WTC11 (cell line): ENCODE measurements around the gene ERC2. TPM values are rescaled to one million over a fixed set of nuclear protein-coding genes. Genes with fewer than 3 reads are reported as not detected.

Experiments used
- ATAC-seq: fragments of 200-7000 bp; cut with Tn5 transposase; 2 replicates; pipeline ENCODE4 v1.10.0; 2021; ENCODE audit warnings: mild to moderate bottlenecking, moderate library complexity
- CTCF ChIA-PET: fragments of 300-600 bp; sonication (Branson Sonifier 250); formaldehyde crosslinking; loops from one replicate; lab custom pipeline; 2021; ENCODE audit warnings: antibody characterized with exemption; lab: Charles Lee
- POLR2A ChIA-PET: fragments of 350-600 bp; sonication (Branson Sonifier 250); formaldehyde crosslinking; loops from one replicate; lab custom pipeline; 2021; ENCODE audit warnings: antibody characterized with exemption; lab: Charles Lee
- DNase-seq: peaks from one replicate; pipeline ENCODE4 v3.0.0; 2021; ENCODE audit warnings: low spot score
- H3K27ac Mint-ChIP-seq: 2 replicates; pipeline ENCODE4 v1.8.0; 2021; ENCODE audit warnings: mixed read lengths
- H3K27me3 Mint-ChIP-seq: 2 replicates; pipeline ENCODE4 v1.8.0; 2021; ENCODE audit warnings: low read depth, mild to moderate bottlenecking, moderate library complexity, mixed read lengths
- H3K36me3 Mint-ChIP-seq: 2 replicates; pipeline ENCODE4 v1.8.0; 2021; ENCODE audit warnings: mixed read lengths
- H3K4me1 Mint-ChIP-seq: 2 replicates; pipeline ENCODE4 v1.8.0; 2022; ENCODE audit warnings: mixed read lengths
- H3K4me3 Mint-ChIP-seq: 2 replicates; pipeline ENCODE4 v1.8.0; 2021; ENCODE audit warnings: mild to moderate bottlenecking, moderate library complexity, mixed read lengths
- H3K9me3 Mint-ChIP-seq: 2 replicates; pipeline ENCODE4 v1.8.0; 2021; ENCODE audit warnings: mixed read lengths
- CBFB ChIP-seq: sonication (generic); formaldehyde crosslinking; IDR thresholded peaks from 2 replicates; pipeline ENCODE4 v1.8.1; 2022; ENCODE audit warnings: mild to moderate bottlenecking, low read depth, missing genetic modification reagents
- CREB1 ChIP-seq: sonication (generic); formaldehyde crosslinking; IDR thresholded peaks from 2 replicates; pipeline ENCODE4 v1.8.0; 2023; ENCODE audit warnings: mild to moderate bottlenecking, missing genetic modification reagents
- ELF4 ChIP-seq: sonication (generic); formaldehyde crosslinking; IDR thresholded peaks from 2 replicates; pipeline ENCODE4 v1.8.1; 2022; ENCODE audit warnings: low read depth, mild to moderate bottlenecking, moderate library complexity, missing genetic modification reagents
- ETV6 ChIP-seq: sonication (generic); formaldehyde crosslinking; IDR thresholded peaks from 2 replicates; pipeline ENCODE4 v1.8.1; 2022; ENCODE audit warnings: mild to moderate bottlenecking, missing genetic modification reagents
- FOXJ3 ChIP-seq: sonication (generic); formaldehyde crosslinking; IDR thresholded peaks from 2 replicates; pipeline ENCODE4 v1.9.0; 2021; ENCODE audit warnings: missing genetic modification reagents, mild to moderate bottlenecking, borderline replicate concordance
- FOXP1 ChIP-seq: sonication (generic); formaldehyde crosslinking; IDR thresholded peaks from 2 replicates; pipeline ENCODE4 v1.8.0; 2022; ENCODE audit warnings: missing genetic modification reagents, mild to moderate bottlenecking, moderate library complexity, borderline replicate concordance
- GTF2I ChIP-seq: fragments of 250-450 bp; sonication (Bioruptor Pico); conservative IDR thresholded peaks from 2 replicates; pipeline ENCODE4 v1.4.0; 2021; ENCODE audit warnings: mild to moderate bottlenecking
- IRF2 ChIP-seq: sonication (generic); formaldehyde crosslinking; IDR thresholded peaks from 2 replicates; pipeline ENCODE4 v1.8.0; 2022; ENCODE audit warnings: low read depth, missing genetic modification reagents, borderline replicate concordance
- MAX ChIP-seq: sonication (generic); formaldehyde crosslinking; IDR thresholded peaks from 2 replicates; pipeline ENCODE4 v1.8.0; 2022; ENCODE audit warnings: mild to moderate bottlenecking, missing genetic modification reagents
- NFATC4 ChIP-seq: fragments of 250-450 bp; sonication (Bioruptor Pico); IDR thresholded peaks from 2 replicates; pipeline ENCODE4 v1.9.0; 2021; ENCODE audit warnings: mild to moderate bottlenecking
- RORB ChIP-seq: fragments of 250-450 bp; sonication (Bioruptor Pico); IDR thresholded peaks from 2 replicates; pipeline ENCODE4 v1.9.0; 2021; ENCODE audit warnings: mild to moderate bottlenecking
- SOX15 ChIP-seq: fragments of 250-450 bp; sonication (Bioruptor Pico); IDR thresholded peaks from 2 replicates; pipeline ENCODE4 v1.9.0; 2021; ENCODE audit warnings: mild to moderate bottlenecking
- TCF7 ChIP-seq: sonication (generic); formaldehyde crosslinking; IDR thresholded peaks from 2 replicates; pipeline ENCODE4 v1.8.0; 2022; ENCODE audit warnings: mild to moderate bottlenecking, low read depth, missing genetic modification reagents, moderate library complexity
- ZNF138 ChIP-seq: sonication (generic); formaldehyde crosslinking; conservative IDR thresholded peaks from 2 replicates; pipeline ENCODE4 v1.8.1; 2022; ENCODE audit warnings: mild to moderate bottlenecking, moderate library complexity, missing genetic modification reagents
- ZNF232 ChIP-seq: sonication (generic); formaldehyde crosslinking; IDR thresholded peaks from 2 replicates; pipeline ENCODE4 v1.8.0; 2022; ENCODE audit warnings: mild to moderate bottlenecking, missing genetic modification reagents
- ZNF423 ChIP-seq: fragments of 250-450 bp; sonication (Bioruptor Pico); IDR thresholded peaks from 2 replicates; pipeline ENCODE4 v2.1.2; 2022; ENCODE audit warnings: mild to moderate bottlenecking, moderate library complexity
- ZNF671 ChIP-seq: fragments of 250-450 bp; sonication (Bioruptor Pico); IDR thresholded peaks from 2 replicates; pipeline ENCODE4 v1.8.0; 2021; ENCODE audit warnings: mild to moderate bottlenecking
- total RNA-seq: library from RNA; stranded (reverse); gene quantifications from 3 replicates; pipeline ENCODE4 v1.2.3, GENCODE V29; 2021
- TF ChIP-seq, protein P1 (sequence below): fragments of 250-450 bp; sonication (Bioruptor Pico); IDR thresholded peaks from 2 replicates; pipeline ENCODE4 v2.1.2; 2022; ENCODE audit warnings: mild to moderate bottlenecking, moderate library complexity
- TF ChIP-seq, protein P2 (sequence below): sonication (generic); formaldehyde crosslinking; IDR thresholded peaks from 2 replicates; pipeline ENCODE4 v1.8.0; 2023; ENCODE audit warnings: mild to moderate bottlenecking, missing genetic modification reagents
- TF ChIP-seq, protein P3 (sequence below): sonication (generic); formaldehyde crosslinking; IDR thresholded peaks from 2 replicates; pipeline ENCODE4 v1.8.0; 2022; ENCODE audit warnings: mild to moderate bottlenecking, missing genetic modification reagents

Gene ERC2
- total RNA-seq, 1 experiment from 2014 or later, result 23.5 TPM

- TF ChIP-seq ETV6 (no peak), ELF4 (CRISPR knock-in tag) (no peak)
- TF ChIP-seq, all 79 proteins: peak for 0
Observed at GRCh38 chr3:55719508-55719907, 748.8 kb downstream of the ERC2 start (continued).

DNA sequence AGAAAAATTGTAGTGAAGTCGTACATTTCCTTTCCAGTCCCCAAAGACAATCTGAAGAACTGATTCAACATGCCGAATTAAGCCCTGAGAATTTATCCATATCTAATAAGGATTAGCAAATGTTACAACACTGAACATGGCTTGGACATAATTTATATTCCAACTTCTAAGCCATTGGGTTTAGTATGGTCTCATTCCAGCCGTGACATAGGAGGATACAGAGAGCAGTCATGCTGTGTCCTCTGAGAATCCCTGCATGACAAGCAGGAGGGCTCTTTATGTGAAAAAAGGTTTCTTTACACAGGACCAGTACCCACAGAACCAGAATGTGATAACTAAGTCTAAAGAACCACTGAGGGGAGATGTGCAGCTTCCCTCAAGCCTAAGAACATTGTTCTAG is 749.3 kb downstream of the ERC2 start:
- Mint-ChIP-seq H3K9me3 (peaks cover 5% of the 10 kb centered on the region; the same call in 1 of the 2 replicates), H3K4me3 (no peak overlapping the region), H3K36me3 (no peaks in the 10 kb centered on the region), H3K4me1 (peaks cover 20% of the 10 kb centered on the region), H3K27ac (no peak overlapping the region), H3K27me3 (no peaks in the 10 kb centered on the region)
- ATAC-seq, result no peak
- ChIA-PET CTCF (interaction anchor here (1.0 to 1.4 kb wide), 3 partner anchors 64 to 888 kb away, joined by 3 to 5 read pairs (median 3); no protein-coding TSS in a partner anchor), POLR2A (no interaction called here)
- TF ChIP-seq FOXJ3, result no peak
- DNase-seq, result no peak

DNA sequence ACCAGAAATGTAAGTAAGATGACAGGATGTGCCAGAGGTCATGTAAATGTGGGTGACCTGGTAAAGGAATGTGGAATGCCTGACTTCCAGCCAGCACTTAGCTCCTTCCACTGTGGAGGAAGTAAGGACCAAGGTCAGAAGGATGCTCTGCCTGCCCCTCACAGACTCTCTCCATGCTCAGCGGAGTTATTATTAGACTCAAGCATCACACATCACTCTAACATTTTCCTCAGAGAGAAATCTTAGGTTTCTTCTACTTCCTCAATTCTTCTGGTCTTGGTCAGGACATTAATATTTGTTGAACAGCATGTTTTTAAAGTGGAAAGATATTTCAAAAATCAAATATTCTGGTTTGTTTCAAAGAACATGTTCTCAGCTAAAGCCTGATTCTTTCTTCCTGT is 749.7 kb downstream of the ERC2 start:
- no peak overlapping the region for H3K27ac Mint-ChIP-seq
- no peak for DNase-seq
- TF ChIP-seq, protein P1, sequence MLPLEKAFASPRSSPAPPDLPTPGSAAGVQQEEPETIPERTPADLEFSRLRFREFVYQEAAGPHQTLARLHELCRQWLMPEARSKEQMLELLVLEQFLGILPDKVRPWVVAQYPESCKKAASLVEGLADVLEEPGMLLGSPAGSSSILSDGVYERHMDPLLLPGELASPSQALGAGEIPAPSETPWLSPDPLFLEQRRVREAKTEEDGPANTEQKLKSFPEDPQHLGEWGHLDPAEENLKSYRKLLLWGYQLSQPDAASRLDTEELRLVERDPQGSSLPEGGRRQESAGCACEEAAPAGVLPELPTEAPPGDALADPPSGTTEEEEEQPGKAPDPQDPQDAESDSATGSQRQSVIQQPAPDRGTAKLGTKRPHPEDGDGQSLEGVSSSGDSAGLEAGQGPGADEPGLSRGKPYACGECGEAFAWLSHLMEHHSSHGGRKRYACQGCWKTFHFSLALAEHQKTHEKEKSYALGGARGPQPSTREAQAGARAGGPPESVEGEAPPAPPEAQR, result no peak
- TF ChIP-seq IRF2 (CRISPR knock-in tag) (no peak), MAX (no peak)
- TF ChIP-seq, all 79 proteins: peak for 0
- ChIA-PET CTCF (interaction anchor here (1.0 to 1.4 kb wide), 3 partner anchors 64 to 888 kb away, joined by 3 to 5 read pairs (median 3); no protein-coding TSS in a partner anchor), POLR2A (no interaction called here)
- H3K4me3 Mint-ChIP-seq, result no peak overlapping the region
- peaks cover 5% of the 10 kb centered on the region; the same call in 1 of the 2 replicates for H3K9me3 Mint-ChIP-seq
- no peaks in the 10 kb centered on the region for H3K27me3 Mint-ChIP-seq
- H3K36me3 Mint-ChIP-seq, result no peaks in the 10 kb centered on the region
- peak; percentile 32; the same call in 1 of the 2 replicates for ATAC-seq
- H3K4me1 Mint-ChIP-seq, result peaks cover 15% of the 10 kb centered on the region; the same call in 1 of the 2 replicates

DNA sequence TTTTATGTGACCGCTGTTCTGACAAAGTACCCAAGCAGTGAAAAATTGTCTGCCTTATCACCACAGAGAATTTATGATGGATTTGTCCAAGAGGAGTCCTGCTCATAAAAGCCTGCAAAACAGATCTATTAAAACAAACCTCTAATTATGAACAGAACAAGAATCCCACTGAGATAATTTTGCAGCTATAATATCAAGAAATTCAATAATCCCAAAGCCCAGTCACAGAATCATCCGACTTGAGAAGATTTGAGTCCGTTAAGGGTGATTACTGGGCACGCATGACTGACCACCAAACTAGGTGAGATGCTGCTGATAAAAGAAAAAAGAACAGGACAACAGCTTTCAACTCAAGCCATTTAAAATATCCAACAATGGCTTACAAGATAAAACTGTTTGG is 750.2 kb downstream of the ERC2 start:
- Mint-ChIP-seq H3K4me3 (no peak overlapping the region), H3K27me3 (no peaks in the 10 kb centered on the region), H3K27ac (no peak overlapping the region), H3K9me3 (peaks cover 5% of the 10 kb centered on the region; the same call in 1 of the 2 replicates), H3K4me1 (peaks cover 14% of the 10 kb centered on the region; the same call in 1 of the 2 replicates), H3K36me3 (no peaks in the 10 kb centered on the region)
- ATAC-seq (no peak), DNase-seq (no peak)
- TF ChIP-seq ZNF138 (CRISPR knock-in tag), result no peak
- TF ChIP-seq GTF2I (CRISPR knock-in tag), result no peak
- ChIA-PET CTCF (interaction anchor here (1.0 to 1.4 kb wide), 3 partner anchors 63 to 887 kb away, joined by 3 to 5 read pairs (median 3); no protein-coding TSS in a partner anchor), POLR2A (no interaction called here)

DNA sequence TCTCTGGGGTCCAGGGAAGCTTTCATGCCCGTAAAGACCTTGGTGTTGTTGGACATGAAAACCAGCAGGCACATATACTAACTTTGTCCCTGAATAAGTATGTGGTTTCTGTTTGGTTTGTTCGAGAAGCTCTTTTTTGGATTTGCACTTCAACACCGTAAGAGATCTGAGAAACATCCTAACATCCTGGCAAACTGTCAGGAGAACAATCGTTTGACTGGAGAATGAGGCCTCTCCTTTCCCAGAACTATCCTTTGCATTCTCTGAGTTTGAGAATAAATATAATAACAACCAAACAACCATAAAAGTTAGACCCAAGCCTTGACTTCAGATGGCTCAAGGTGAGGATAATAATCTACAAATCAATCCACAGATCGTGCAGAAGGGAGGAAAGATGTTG is 750.8 kb downstream of the ERC2 start:
- ChIA-PET CTCF (interaction anchor here (0.5 to 1.0 kb wide), 2 partner anchors 67 to 234 kb away, joined by 3 to 4 read pairs; no protein-coding TSS in a partner anchor), POLR2A (interaction anchor here (0.5 kb wide), 1 partner anchor 280 kb away, joined by 3 read pairs; no protein-coding TSS in a partner anchor)
- TF ChIP-seq ZNF671 (CRISPR knock-in tag), result no peak
- TF ChIP-seq CBFB (CRISPR knock-in tag), result no peak
- Mint-ChIP-seq H3K27ac (no peak overlapping the region), H3K27me3 (no peaks in the 10 kb centered on the region), H3K4me1 (peaks cover 14% of the 10 kb centered on the region; the same call in 1 of the 2 replicates), H3K9me3 (peaks cover 5% of the 10 kb centered on the region; the same call in 1 of the 2 replicates), H3K36me3 (no peaks in the 10 kb centered on the region), H3K4me3 (no peak overlapping the region)
- no peak for DNase-seq
- no peak for ATAC-seq

DNA sequence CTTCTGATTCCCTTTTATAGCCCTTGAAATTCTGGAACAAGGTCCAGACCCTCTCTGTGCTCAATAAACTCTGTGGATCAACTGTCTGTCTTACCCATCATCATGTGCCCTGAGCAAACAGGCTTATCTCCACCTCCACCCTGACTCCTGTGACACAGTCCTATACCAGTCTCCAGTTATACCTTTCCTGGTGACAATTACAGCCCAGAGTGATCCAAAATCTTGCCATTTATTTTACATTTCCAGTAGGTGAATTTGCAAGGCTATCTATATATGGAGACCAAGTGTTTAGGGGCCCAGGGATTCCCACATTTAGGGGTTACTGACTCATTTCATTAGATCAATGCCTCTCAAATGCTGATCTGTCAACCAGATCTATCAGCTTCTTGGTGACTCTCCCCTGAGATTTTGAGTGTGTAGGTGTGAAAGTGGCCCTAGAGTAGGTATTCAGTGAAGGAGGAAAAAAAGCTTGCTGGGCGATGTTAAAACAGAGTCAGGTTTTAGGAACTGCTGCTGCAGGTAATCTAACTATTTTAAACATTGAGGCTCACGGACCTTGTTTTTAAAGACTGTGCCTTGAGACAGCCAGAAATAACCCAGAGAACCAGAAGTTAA is 751.5 kb downstream of the ERC2 start:
- no peaks in the 10 kb centered on the region for H3K27me3 Mint-ChIP-seq
- H3K4me1 Mint-ChIP-seq, result peaks cover 11% of the 10 kb centered on the region; the same call in 1 of the 2 replicates
- CTCF ChIA-PET, result interaction anchor here (0.5 to 1.0 kb wide), 2 partner anchors 66 to 233 kb away, joined by 3 to 4 read pairs; no protein-coding TSS in a partner anchor
- H3K27ac Mint-ChIP-seq, result no peak overlapping the region
- POLR2A ChIA-PET, result no interaction called here
- ATAC-seq (no peak), DNase-seq (no peak)
- peaks cover 5% of the 10 kb centered on the region; the same call in 1 of the 2 replicates for H3K9me3 Mint-ChIP-seq
- no peaks in the 10 kb centered on the region for H3K36me3 Mint-ChIP-seq
- no peak overlapping the region for H3K4me3 Mint-ChIP-seq
- TF ChIP-seq IRF2 (CRISPR knock-in tag) (no peak), ZNF232 (CRISPR knock-in tag) (no peak), RORB (no peak), FOXP1 (CRISPR knock-in tag) (no peak), ZNF423 (CRISPR knock-in tag) (no peak), CREB1 (no peak), SOX15 (no peak), NFATC4 (CRISPR knock-in tag) (no peak), TCF7 (CRISPR knock-in tag) (no peak)
- TF ChIP-seq, protein P2, sequence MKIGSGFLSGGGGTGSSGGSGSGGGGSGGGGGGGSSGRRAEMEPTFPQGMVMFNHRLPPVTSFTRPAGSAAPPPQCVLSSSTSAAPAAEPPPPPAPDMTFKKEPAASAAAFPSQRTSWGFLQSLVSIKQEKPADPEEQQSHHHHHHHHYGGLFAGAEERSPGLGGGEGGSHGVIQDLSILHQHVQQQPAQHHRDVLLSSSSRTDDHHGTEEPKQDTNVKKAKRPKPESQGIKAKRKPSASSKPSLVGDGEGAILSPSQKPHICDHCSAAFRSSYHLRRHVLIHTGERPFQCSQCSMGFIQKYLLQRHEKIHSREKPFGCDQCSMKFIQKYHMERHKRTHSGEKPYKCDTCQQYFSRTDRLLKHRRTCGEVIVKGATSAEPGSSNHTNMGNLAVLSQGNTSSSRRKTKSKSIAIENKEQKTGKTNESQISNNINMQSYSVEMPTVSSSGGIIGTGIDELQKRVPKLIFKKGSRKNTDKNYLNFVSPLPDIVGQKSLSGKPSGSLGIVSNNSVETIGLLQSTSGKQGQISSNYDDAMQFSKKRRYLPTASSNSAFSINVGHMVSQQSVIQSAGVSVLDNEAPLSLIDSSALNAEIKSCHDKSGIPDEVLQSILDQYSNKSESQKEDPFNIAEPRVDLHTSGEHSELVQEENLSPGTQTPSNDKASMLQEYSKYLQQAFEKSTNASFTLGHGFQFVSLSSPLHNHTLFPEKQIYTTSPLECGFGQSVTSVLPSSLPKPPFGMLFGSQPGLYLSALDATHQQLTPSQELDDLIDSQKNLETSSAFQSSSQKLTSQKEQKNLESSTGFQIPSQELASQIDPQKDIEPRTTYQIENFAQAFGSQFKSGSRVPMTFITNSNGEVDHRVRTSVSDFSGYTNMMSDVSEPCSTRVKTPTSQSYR (CRISPR knock-in tag), result no peak
- TF ChIP-seq, protein P3, sequence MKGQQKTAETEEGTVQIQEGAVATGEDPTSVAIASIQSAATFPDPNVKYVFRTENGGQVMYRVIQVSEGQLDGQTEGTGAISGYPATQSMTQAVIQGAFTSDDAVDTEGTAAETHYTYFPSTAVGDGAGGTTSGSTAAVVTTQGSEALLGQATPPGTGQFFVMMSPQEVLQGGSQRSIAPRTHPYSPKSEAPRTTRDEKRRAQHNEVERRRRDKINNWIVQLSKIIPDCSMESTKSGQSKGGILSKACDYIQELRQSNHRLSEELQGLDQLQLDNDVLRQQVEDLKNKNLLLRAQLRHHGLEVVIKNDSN (CRISPR knock-in tag), result no peak
